Left hindlimb (tissue), 1 donor: ENCODE data around the gene TSPAN16.
A peak's percentile ranks its signal among the peaks of the same experiment; 100 is the strongest.
"Not testable (repeated sequence)": the region's sequence is repeated elsewhere in the genome, so short reads cannot be mapped to it uniquely, and the experiment has no call there.

Source experiments
- DNase-seq: peaks from one replicate; pipeline ENCODE4 v3.0.0-alpha.2; 2018

Gene TSPAN16

GRCh38 chr19:11321191-11322126 is 25.5 kb downstream of the TSPAN16 start:
- no peak for DNase-seq

- DNase-seq, result no peak
Measured at GRCh38 chr19:11322269-11323024, 26.5 kb downstream of the TSPAN16 start.

GRCh38 chr19:11323601-11324078 is 27.7 kb downstream of the TSPAN16 start:
- DNase-seq, result no peak

GRCh38 chr19:11324079-11324661 is 28.2 kb downstream of the TSPAN16 start:
- peak; percentile 80 for DNase-seq

GRCh38 chr19:11324748-11325389 is 28.9 kb downstream of the TSPAN16 start:
- no peak for DNase-seq

GRCh38 chr19:11325544-11325943 is 29.6 kb downstream of the TSPAN16 start:
- no peak for DNase-seq

- no peak for DNase-seq
Measured at GRCh38 chr19:11330127-11330526, 34.2 kb downstream of the TSPAN16 start.

- no peak for DNase-seq
Measured at GRCh38 chr19:11331502-11331901, 35.5 kb downstream of the TSPAN16 start.

- DNase-seq, result no peak
Measured at GRCh38 chr19:11332822-11333221, 36.9 kb downstream of the TSPAN16 start.

- not testable (repeated sequence) for DNase-seq
Measured at GRCh38 chr19:11333838-11334237, 37.9 kb downstream of the TSPAN16 start.

GRCh38 chr19:11335449-11336146 is 39.6 kb downstream of the TSPAN16 start:
- DNase-seq, result no peak

GRCh38 chr19:11337080-11337479 is 41.1 kb downstream of the TSPAN16 start:
- no peak for DNase-seq

- no peak for DNase-seq
Measured at GRCh38 chr19:11338121-11338520, 42.2 kb downstream of the TSPAN16 start.

GRCh38 chr19:11338569-11339253 is 42.8 kb downstream of the TSPAN16 start:
- DNase-seq, result no peak

GRCh38 chr19:11339254-11340098 is 43.5 kb downstream of the TSPAN16 start, which contains the start of gene RAB3D:
RAB3D (minus strand) TSS chr19:11339657; CDS start chr19:11337399, 2,258 bp downstream.
- DNase-seq, result peak; percentile 96

- not testable (repeated sequence) for DNase-seq
Measured at GRCh38 chr19:11340099-11340467, 44.1 kb downstream of the TSPAN16 start.

GRCh38 chr19:11342429-11342828 is 46.5 kb downstream of the TSPAN16 start:
- no peak for DNase-seq

GRCh38 chr19:11345122-11345803 is 49.3 kb downstream of the TSPAN16 start:
- DNase-seq, result no peak

- peak; percentile 98 for DNase-seq
Measured at GRCh38 chr19:11346104-11346940, 50.4 kb downstream of the TSPAN16 start, which contains the start of the genes CCDC159 and TMEM205. CCDC159 (plus strand) TSS chr19:11346519; CDS start chr19:11346607, 88 bp downstream. TMEM205 (minus strand) TSS chr19:11346268; CDS start chr19:11345619, 649 bp downstream.
